K562 (cell line): Measurements from ENCODE around the gene FBXO44. TPM values are rescaled to one million over a fixed set of nuclear protein-coding genes. Genes with fewer than 3 reads are reported as not detected.

Experiments
- CBFA2T3 ChIP-seq: fragments of 450-650 bp; IDR thresholded peaks from 2 replicates; pipeline ENCODE4 v1.6.1; 2017
- FOXM1 ChIP-seq, 2 experiments: fragments of 450-650 bp in 1 of 2; sonication (generic) in 1 of 2; formaldehyde crosslinking in 1 of 2; IDR thresholded peaks; 2 replicates each; pipeline versions ENCODE4 v1.6.1 to v1.9.0; 2017 to 2022; ENCODE audit warnings: low read depth in 2 of 2, mild to moderate bottlenecking in 2 of 2, missing genetic modification reagents in 1 of 2, moderate library complexity in 1 of 2
- KDM1A ChIP-seq, 2 experiments: fragments of 450-650 bp; IDR thresholded peaks; 2 replicates each; pipeline ENCODE4 v1.6.1; 2016; ENCODE audit warnings: mild to moderate bottlenecking in 2 of 2
- NCOR1 ChIP-seq: fragments of 450-650 bp; IDR thresholded peaks from 2 replicates; pipeline ENCODE4 v1.6.1; 2016; ENCODE audit warnings: mild to moderate bottlenecking, moderate library complexity
- RCOR1 ChIP-seq, 2 experiments: IDR thresholded peaks; 2 replicates each; pipeline ENCODE4 v1.6.1; 2012; ENCODE audit warnings: low read depth in 2 of 2, low read length in 2 of 2, borderline replicate concordance in 1 of 2, improper control_type of control experiment in 1 of 2
- ZFX ChIP-seq: sonication (generic); formaldehyde crosslinking; IDR thresholded peaks from 2 replicates; pipeline ENCODE4 v1.8.0; 2022; ENCODE audit warnings: mild to moderate bottlenecking, missing genetic modification reagents, moderate library complexity
- ZNF740 ChIP-seq, 3 experiments: fragments of 200-800 bp in 1 of 3; sonication (Bioruptor generic) in 1 of 3; sonication (generic) in 1 of 3; formaldehyde crosslinking in 1 of 3; IDR thresholded peaks; 2 replicates each; pipeline versions ENCODE4 v1.6.1 to v1.8.0; 2016 to 2022; ENCODE audit warnings: mild to moderate bottlenecking in 2 of 3, missing compliant biosample characterization in 2 of 3, missing genetic modification characterization in 2 of 3, missing genetic modification reagents in 1 of 3
- polyA plus RNA-seq, 8 experiments: library from polyadenylated mRNA; depleted of rRNA in 4 of 8; stranded (reverse) in 5 of 8; unstranded in 3 of 8; fragments of >200 nt; fragmentation: Nextera tagmentation in 2 of 8; fragmentation: Illumina TruSeq in 1 of 8; extraction: Ambion mirVana in 2 of 8; extraction: Trizol in 1 of 8; gene quantifications; 2 replicates each; pipeline versions ENCODE4 v1.2.1 to v1.2.3, GENCODE V29; 2011 to 2014; ENCODE audit warnings: inconsistent platforms in 1 of 8, missing spikeins in 1 of 8
- total RNA-seq, 7 experiments: library from RNA; depleted of rRNA in 6 of 7; stranded (reverse); fragments of >200 nt in 6 of 7; fragmentation: Illumina TruSeq in 2 of 7; extraction: Trizol in 2 of 7; gene quantifications; 2 replicates each; pipeline versions ENCODE4 v1.2.1 to v1.2.3, GENCODE V29; 2011 to 2021; ENCODE audit warnings: low replicate concordance in 1 of 7
- TF ChIP-seq, protein P1 (sequence below): fragments of 150-350 bp; IDR thresholded peaks from 2 replicates; pipeline ENCODE4 v1.6.1; 2014; ENCODE audit warnings: low read depth, mild to moderate bottlenecking, low read length, borderline replicate concordance

FBXO44 gene
- total and polyA plus RNA-seq, 9 of the 15 experiments (the other 6 are each of a cell fraction or from before 2014, with no cell fraction given), result 0.69 to 20.9 (median 6.7) TPM

DNA sequence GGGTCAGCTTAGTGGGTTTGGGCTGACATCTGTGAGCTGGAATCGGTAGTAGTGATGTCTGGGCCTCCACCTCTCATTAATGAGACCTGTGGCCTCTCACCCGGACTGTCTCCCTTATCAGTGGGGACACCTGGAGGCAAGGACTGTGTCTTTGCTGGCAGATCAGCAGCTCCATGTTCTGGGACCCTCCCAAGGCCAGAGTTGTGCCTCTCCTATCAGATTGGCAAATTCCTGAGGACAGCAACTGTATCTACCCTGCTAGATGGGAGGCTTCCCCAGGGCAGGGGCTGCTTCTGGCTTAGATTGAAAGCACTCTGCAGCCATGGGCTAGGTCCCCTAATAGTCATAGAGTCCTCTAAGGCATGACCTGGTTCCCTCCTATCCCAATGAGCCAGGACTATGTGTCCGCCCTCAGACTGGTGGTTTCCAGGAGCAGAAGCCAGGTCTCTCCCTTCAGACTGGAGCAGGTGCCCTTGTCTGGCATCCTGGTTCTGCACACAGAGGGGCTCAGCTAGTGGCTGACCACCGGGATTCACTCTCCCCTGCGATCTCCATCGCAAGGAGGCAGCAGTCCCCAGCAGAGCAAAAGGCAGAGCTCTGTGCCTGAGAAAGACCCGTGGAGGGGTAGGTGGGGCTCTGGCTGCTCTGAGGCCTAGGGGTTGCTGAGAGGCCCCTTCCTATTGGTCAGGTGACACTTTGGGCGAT, 42.7 kb downstream of the FBXO44 start (continued):
- TF ChIP-seq ZNF740 (CRISPR knock-in tag; IDR thresholded peaks at IDR 0.05) (no peak), ZNF740 (tag; IDR thresholded peaks at IDR 0.05) (no peak), RCOR1 (IDR thresholded peaks at IDR 0.05; ENCODE audit: borderline replicate concordance in 1 of 2, low read depth in 2 of 2, low read length in 2 of 2) (peak; percentile 41 to 66; a peak in 2 of 4 replicates), NCOR1 (peak; percentile 81), CBFA2T3 (peak; percentile 92), FOXM1 (IDR thresholded peaks at IDR 0.05; ENCODE audit: low read depth) (0 out of 2 replicates have a peak, but pooled peaks have one; percentile 10), FOXM1 (CRISPR knock-in tag; IDR thresholded peaks at IDR 0.05; ENCODE audit: low read depth) (no peak), ZFX (CRISPR knock-in tag) (peak; percentile 45), KDM1A (IDR thresholded peaks at IDR 0.05) (peak; percentile 31 to 71; a peak in 3 of 4 replicates)
- TF ChIP-seq, protein P1, sequence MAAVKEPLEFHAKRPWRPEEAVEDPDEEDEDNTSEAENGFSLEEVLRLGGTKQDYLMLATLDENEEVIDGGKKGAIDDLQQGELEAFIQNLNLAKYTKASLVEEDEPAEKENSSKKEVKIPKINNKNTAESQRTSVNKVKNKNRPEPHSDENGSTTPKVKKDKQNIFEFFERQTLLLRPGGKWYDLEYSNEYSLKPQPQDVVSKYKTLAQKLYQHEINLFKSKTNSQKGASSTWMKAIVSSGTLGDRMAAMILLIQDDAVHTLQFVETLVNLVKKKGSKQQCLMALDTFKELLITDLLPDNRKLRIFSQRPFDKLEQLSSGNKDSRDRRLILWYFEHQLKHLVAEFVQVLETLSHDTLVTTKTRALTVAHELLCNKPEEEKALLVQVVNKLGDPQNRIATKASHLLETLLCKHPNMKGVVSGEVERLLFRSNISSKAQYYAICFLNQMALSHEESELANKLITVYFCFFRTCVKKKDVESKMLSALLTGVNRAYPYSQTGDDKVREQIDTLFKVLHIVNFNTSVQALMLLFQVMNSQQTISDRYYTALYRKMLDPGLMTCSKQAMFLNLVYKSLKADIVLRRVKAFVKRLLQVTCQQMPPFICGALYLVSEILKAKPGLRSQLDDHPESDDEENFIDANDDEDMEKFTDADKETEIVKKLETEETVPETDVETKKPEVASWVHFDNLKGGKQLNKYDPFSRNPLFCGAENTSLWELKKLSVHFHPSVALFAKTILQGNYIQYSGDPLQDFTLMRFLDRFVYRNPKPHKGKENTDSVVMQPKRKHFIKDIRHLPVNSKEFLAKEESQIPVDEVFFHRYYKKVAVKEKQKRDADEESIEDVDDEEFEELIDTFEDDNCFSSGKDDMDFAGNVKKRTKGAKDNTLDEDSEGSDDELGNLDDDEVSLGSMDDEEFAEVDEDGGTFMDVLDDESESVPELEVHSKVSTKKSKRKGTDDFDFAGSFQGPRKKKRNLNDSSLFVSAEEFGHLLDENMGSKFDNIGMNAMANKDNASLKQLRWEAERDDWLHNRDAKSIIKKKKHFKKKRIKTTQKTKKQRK, result no peak
